ENCODE measurements around the gene HKDC1. TPM values are rescaled to one million over a fixed set of nuclear protein-coding genes. Genes with fewer than 3 reads are reported as not detected.
A peak's percentile ranks its signal among the peaks of the same experiment; 100 is the strongest.
"Not testable (repeated sequence)": the region's sequence is repeated elsewhere in the genome, so short reads cannot be mapped to it uniquely, and the experiment has no call there.

Gene HKDC1
- total RNA-seq, 2 donors from 2014 or later: 0.41 to 0.46 TPM

GRCh38 chr10:69281507-69282413 is 61.6 kb downstream of the HKDC1 start:
- ATAC-seq: no peak
- Mint-ChIP-seq H3K27ac (no peak overlapping the region), H3K9me3 (no peaks in the 10 kb centered on the region), H3K36me3 (no peaks in the 10 kb centered on the region)
- DNase-seq (ENCODE audit: low spot score in 2 of 2): no peak

- ATAC-seq; H3K27ac Mint-ChIP-seq; H3K9me3 Mint-ChIP-seq; H3K36me3 Mint-ChIP-seq; DNase-seq (ENCODE audit: low spot score in 2 of 2): not testable (repeated sequence)
Observed at GRCh38 chr10:69284402-69284801, 64.3 kb downstream of the HKDC1 start.

- Mint-ChIP-seq H3K27ac (no peak overlapping the region), H3K9me3 (no peaks in the 10 kb centered on the region), H3K36me3 (no peaks in the 10 kb centered on the region)
- no peak for ATAC-seq
- DNase-seq (ENCODE audit: low spot score in 2 of 2): no peak
Observed at GRCh38 chr10:69285699-69286098, 65.6 kb downstream of the HKDC1 start.

GRCh38 chr10:69287181-69287580 is 67.0 kb downstream of the HKDC1 start:
- ATAC-seq: no peak
- DNase-seq (ENCODE audit: low spot score in 2 of 2): no peak
- Mint-ChIP-seq H3K36me3 (no peaks in the 10 kb centered on the region), H3K27ac (no peak overlapping the region), H3K9me3 (no peaks in the 10 kb centered on the region)

- Mint-ChIP-seq H3K36me3 (no peaks in the 10 kb centered on the region), H3K27ac (no peak overlapping the region), H3K9me3 (no peaks in the 10 kb centered on the region)
- ATAC-seq: no peak
- DNase-seq (ENCODE audit: low spot score in 2 of 2): no peak
Observed at GRCh38 chr10:69290993-69291392, 70.9 kb downstream of the HKDC1 start.

- DNase-seq (ENCODE audit: low spot score in 2 of 2) (no peak), ATAC-seq (no peak)
- Mint-ChIP-seq H3K9me3 (no peaks in the 10 kb centered on the region), H3K27ac (no peak overlapping the region), H3K36me3 (no peaks in the 10 kb centered on the region)
Observed at GRCh38 chr10:69292459-69292858, 72.3 kb downstream of the HKDC1 start.

- no peaks in the 10 kb centered on the region for H3K9me3 Mint-ChIP-seq
- ATAC-seq: no peak
- H3K27ac Mint-ChIP-seq: no peak overlapping the region
- no peak for DNase-seq (ENCODE audit: low spot score in 2 of 2)
- H3K36me3 Mint-ChIP-seq: no peaks in the 10 kb centered on the region
Observed at GRCh38 chr10:69295027-69295636, 75.0 kb downstream of the HKDC1 start.

GRCh38 chr10:69303632-69304051 is 83.5 kb downstream of the HKDC1 start:
- H3K9me3 Mint-ChIP-seq: no peaks in the 10 kb centered on the region
- no peak overlapping the region for H3K27ac Mint-ChIP-seq
- no peak for DNase-seq (ENCODE audit: low spot score in 2 of 2)
- ATAC-seq: peak; percentile 66 to 95
- H3K36me3 Mint-ChIP-seq: no peaks in the 10 kb centered on the region

- no peaks in the 10 kb centered on the region for H3K36me3 Mint-ChIP-seq
- ATAC-seq (no peak), DNase-seq (ENCODE audit: low spot score in 2 of 2) (no peak)
- no peak overlapping the region for H3K27ac Mint-ChIP-seq
- H3K9me3 Mint-ChIP-seq: no peaks in the 10 kb centered on the region
Observed at GRCh38 chr10:69306421-69306820, 86.3 kb downstream of the HKDC1 start.

- no peak overlapping the region for H3K27ac Mint-ChIP-seq
- H3K36me3 Mint-ChIP-seq: no peaks in the 10 kb centered on the region
- DNase-seq (ENCODE audit: low spot score in 2 of 2) (no peak), ATAC-seq (no peak)
- H3K9me3 Mint-ChIP-seq: no peaks in the 10 kb centered on the region
Observed at GRCh38 chr10:69307434-69307833, 87.3 kb downstream of the HKDC1 start.

GRCh38 chr10:69308304-69308703 is 88.2 kb downstream of the HKDC1 start:
- ATAC-seq; H3K9me3 Mint-ChIP-seq; H3K27ac Mint-ChIP-seq; H3K36me3 Mint-ChIP-seq; DNase-seq (ENCODE audit: low spot score in 2 of 2): not testable (repeated sequence)

GRCh38 chr10:69311309-69311708 is 91.2 kb downstream of the HKDC1 start:
- Mint-ChIP-seq H3K9me3 (no peaks in the 10 kb centered on the region), H3K36me3 (no peaks in the 10 kb centered on the region), H3K27ac (no peak overlapping the region)
- ATAC-seq (no peak), DNase-seq (ENCODE audit: low spot score in 2 of 2) (no peak)

- no peak for ATAC-seq
- no peaks in the 10 kb centered on the region for H3K36me3 Mint-ChIP-seq
- DNase-seq (ENCODE audit: low spot score in 2 of 2): no peak
- H3K9me3 Mint-ChIP-seq: no peaks in the 10 kb centered on the region
- no peak overlapping the region for H3K27ac Mint-ChIP-seq
Observed at GRCh38 chr10:69312528-69312927, 92.4 kb downstream of the HKDC1 start.

- ATAC-seq (no peak), DNase-seq (ENCODE audit: low spot score in 2 of 2) (no peak)
- no peaks in the 10 kb centered on the region for H3K9me3 Mint-ChIP-seq
- H3K36me3 Mint-ChIP-seq: peaks cover 13 to 14% of the 10 kb centered on the region in 2 donors
- peak overlapping the region in 1 of 2 donors; percentile 57 for H3K27ac Mint-ChIP-seq
Observed at GRCh38 chr10:69315100-69315542, 95.0 kb downstream of the HKDC1 start.

GRCh38 chr10:69315610-69316312 is 95.6 kb downstream of the HKDC1 start:
- DNase-seq (ENCODE audit: low spot score in 2 of 2): no peak
- ATAC-seq: no peak
- peak overlapping the region; percentile 12 to 57 for H3K27ac Mint-ChIP-seq
- H3K36me3 Mint-ChIP-seq: peaks cover 15 to 18% of the 10 kb centered on the region in 2 donors
- H3K9me3 Mint-ChIP-seq: no peaks in the 10 kb centered on the region

- H3K9me3 Mint-ChIP-seq: no peaks in the 10 kb centered on the region
- peaks cover 20 to 22% of the 10 kb centered on the region in 2 donors for H3K36me3 Mint-ChIP-seq
- DNase-seq (ENCODE audit: low spot score in 2 of 2): no peak
- no peak for ATAC-seq
- H3K27ac Mint-ChIP-seq: peak overlapping the region; percentile 13 to 57
Observed at GRCh38 chr10:69316313-69317059, 96.4 kb downstream of the HKDC1 start.
